Measurements from ENCODE around the gene EP300. TPM values are rescaled to one million over a fixed set of nuclear protein-coding genes. Genes with fewer than 3 reads are reported as not detected.

The EP300 gene
- total and polyA plus RNA-seq, 2 donors from 2014 or later = 4.1 to 76.8 TPM

GRCh38 chr22:41117127-41117965 lies 25.0 kb downstream of the EP300 start:
- H3K27ac ChIP-seq (ENCODE audit: low read depth in 2 of 2, low read length in 2 of 2) = no peak overlapping the region
- no peak overlapping the region for H3K4me3 ChIP-seq (ENCODE audit: low read length in 3 of 3)
- peaks cover 6 to 32% (median 6%) of the 10 kb centered on the region in 3 donors for H3K36me3 ChIP-seq (ENCODE audit: control insufficient read depth in 2 of 3, insufficient read depth in 3 of 3, low read length in 3 of 3)
- TF ChIP-seq CTCF (IDR thresholded peaks at IDR 0.05; ENCODE audit: borderline replicate concordance, extremely low read depth, insufficient read depth) = no peak
- intact Hi-C loops (cut with DNase I) = no loop called here
- H3K9ac ChIP-seq (ENCODE audit: low read length in 3 of 3) = no peak overlapping the region
- no peaks in the 10 kb centered on the region for H3K27me3 ChIP-seq (ENCODE audit: control insufficient read depth, insufficient read depth, low read length)
- H3K4me1 ChIP-seq (ENCODE audit: control insufficient read depth in 2 of 3, insufficient read depth in 2 of 3, low read depth in 1 of 3, low read length in 3 of 3) = peaks cover 0 to 3% (median 0%) of the 10 kb centered on the region in 3 donors
- no peaks in the 10 kb centered on the region for H3K9me3 ChIP-seq (ENCODE audit: control insufficient read depth in 2 of 3, insufficient read depth in 1 of 3, low read length in 3 of 3)
- no peak for DNase-seq
- FAIRE-seq = no peak

- no peaks in the 10 kb centered on the region for H3K27me3 ChIP-seq (ENCODE audit: control insufficient read depth, insufficient read depth, low read length)
- no peak overlapping the region for H3K27ac ChIP-seq (ENCODE audit: low read depth in 2 of 2, low read length in 2 of 2)
- DNase-seq (no peak), FAIRE-seq (no peak)
- H3K4me1 ChIP-seq (ENCODE audit: control insufficient read depth in 2 of 3, insufficient read depth in 2 of 3, low read depth in 1 of 3, low read length in 3 of 3) = peaks cover 0 to 3% (median 0%) of the 10 kb centered on the region in 3 donors
- H3K36me3 ChIP-seq (ENCODE audit: control insufficient read depth in 2 of 3, insufficient read depth in 3 of 3, low read length in 3 of 3) = peaks cover 15 to 46% (median 15%) of the 10 kb centered on the region in 3 donors
- no peak overlapping the region for H3K4me3 ChIP-seq (ENCODE audit: low read length in 3 of 3)
- TF ChIP-seq CTCF (IDR thresholded peaks at IDR 0.05; ENCODE audit: borderline replicate concordance, extremely low read depth, insufficient read depth) = no peak
- intact Hi-C loops (cut with DNase I) = no loop called here
- H3K9ac ChIP-seq (ENCODE audit: low read length in 3 of 3) = no peak overlapping the region
- H3K9me3 ChIP-seq (ENCODE audit: control insufficient read depth in 2 of 3, insufficient read depth in 1 of 3, low read length in 3 of 3) = no peaks in the 10 kb centered on the region
These were observed 30.8 kb downstream of the EP300 start for GRCh38 chr22:41123151-41123550.

- DNase-seq (no peak), FAIRE-seq (no peak)
- no peak overlapping the region for H3K27ac ChIP-seq (ENCODE audit: low read depth in 2 of 2, low read length in 2 of 2)
- intact Hi-C loops (cut with DNase I) = no loop called here
- H3K27me3 ChIP-seq (ENCODE audit: control insufficient read depth, insufficient read depth, low read length) = no peaks in the 10 kb centered on the region
- H3K4me3 ChIP-seq (ENCODE audit: low read length in 3 of 3) = no peak overlapping the region
- H3K4me1 ChIP-seq (ENCODE audit: control insufficient read depth in 2 of 3, insufficient read depth in 2 of 3, low read depth in 1 of 3, low read length in 3 of 3) = peaks cover 0 to 3% (median 0%) of the 10 kb centered on the region in 3 donors
- no peak for TF ChIP-seq CTCF (IDR thresholded peaks at IDR 0.05; ENCODE audit: borderline replicate concordance, extremely low read depth, insufficient read depth)
- peaks cover 15 to 41% (median 15%) of the 10 kb centered on the region in 3 donors for H3K36me3 ChIP-seq (ENCODE audit: control insufficient read depth in 2 of 3, insufficient read depth in 3 of 3, low read length in 3 of 3)
- no peaks in the 10 kb centered on the region for H3K9me3 ChIP-seq (ENCODE audit: control insufficient read depth in 2 of 3, insufficient read depth in 1 of 3, low read length in 3 of 3)
- H3K9ac ChIP-seq (ENCODE audit: low read length in 3 of 3) = no peak overlapping the region
These were observed 31.7 kb downstream of the EP300 start for GRCh38 chr22:41124086-41124485.
